Peyer's patch (tissue), 4 donors: Measurements from ENCODE around the gene PPP6R3.

Experiments
- POLR2A ChIP-seq, 2 donors: fragments of 450-650 bp; IDR thresholded peaks; one replicate each; pipeline ENCODE4 v1.5.1; 2017; ENCODE audit warnings: antibody characterized with exemption in 2 of 2, mild to moderate bottlenecking in 2 of 2, moderate library complexity in 2 of 2
- TF ChIP-seq, protein P1 (sequence below), 6 experiments: fragments of 450-650 bp in 4 of 6; fragments of 200-600 bp in 2 of 6; sonication (generic) in 1 of 6; IDR thresholded peaks; one replicate each; pipeline ENCODE4 v1.5.1; 2017 to 2019; ENCODE audit warnings: antibody characterized with exemption in 6 of 6, mild to moderate bottlenecking in 3 of 6, moderate library complexity in 1 of 6

- TF ChIP-seq, protein P1, sequence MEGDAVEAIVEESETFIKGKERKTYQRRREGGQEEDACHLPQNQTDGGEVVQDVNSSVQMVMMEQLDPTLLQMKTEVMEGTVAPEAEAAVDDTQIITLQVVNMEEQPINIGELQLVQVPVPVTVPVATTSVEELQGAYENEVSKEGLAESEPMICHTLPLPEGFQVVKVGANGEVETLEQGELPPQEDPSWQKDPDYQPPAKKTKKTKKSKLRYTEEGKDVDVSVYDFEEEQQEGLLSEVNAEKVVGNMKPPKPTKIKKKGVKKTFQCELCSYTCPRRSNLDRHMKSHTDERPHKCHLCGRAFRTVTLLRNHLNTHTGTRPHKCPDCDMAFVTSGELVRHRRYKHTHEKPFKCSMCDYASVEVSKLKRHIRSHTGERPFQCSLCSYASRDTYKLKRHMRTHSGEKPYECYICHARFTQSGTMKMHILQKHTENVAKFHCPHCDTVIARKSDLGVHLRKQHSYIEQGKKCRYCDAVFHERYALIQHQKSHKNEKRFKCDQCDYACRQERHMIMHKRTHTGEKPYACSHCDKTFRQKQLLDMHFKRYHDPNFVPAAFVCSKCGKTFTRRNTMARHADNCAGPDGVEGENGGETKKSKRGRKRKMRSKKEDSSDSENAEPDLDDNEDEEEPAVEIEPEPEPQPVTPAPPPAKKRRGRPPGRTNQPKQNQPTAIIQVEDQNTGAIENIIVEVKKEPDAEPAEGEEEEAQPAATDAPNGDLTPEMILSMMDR (IDR thresholded peaks at IDR 0.05): no peak
- TF ChIP-seq POLR2A (IDR thresholded peaks at IDR 0.05): no peak
These were observed 186.3 kb downstream of the PPP6R3 start for GRCh38 chr11:68646832-68647231.
